IPS-NIHi7 (cell line): ENCODE results near the gene COL6A2.
"Not testable (repeated sequence)": the region's sequence is repeated elsewhere in the genome, so short reads cannot be mapped to it uniquely, and the experiment has no call there.

Experiments
- DNase-seq: peaks from one replicate; pipeline ENCODE4 v3.0.0; 2012; ENCODE audit warnings: mixed read lengths; ENCODE audit errors: extremely low spot score

Gene COL6A2

DNA sequence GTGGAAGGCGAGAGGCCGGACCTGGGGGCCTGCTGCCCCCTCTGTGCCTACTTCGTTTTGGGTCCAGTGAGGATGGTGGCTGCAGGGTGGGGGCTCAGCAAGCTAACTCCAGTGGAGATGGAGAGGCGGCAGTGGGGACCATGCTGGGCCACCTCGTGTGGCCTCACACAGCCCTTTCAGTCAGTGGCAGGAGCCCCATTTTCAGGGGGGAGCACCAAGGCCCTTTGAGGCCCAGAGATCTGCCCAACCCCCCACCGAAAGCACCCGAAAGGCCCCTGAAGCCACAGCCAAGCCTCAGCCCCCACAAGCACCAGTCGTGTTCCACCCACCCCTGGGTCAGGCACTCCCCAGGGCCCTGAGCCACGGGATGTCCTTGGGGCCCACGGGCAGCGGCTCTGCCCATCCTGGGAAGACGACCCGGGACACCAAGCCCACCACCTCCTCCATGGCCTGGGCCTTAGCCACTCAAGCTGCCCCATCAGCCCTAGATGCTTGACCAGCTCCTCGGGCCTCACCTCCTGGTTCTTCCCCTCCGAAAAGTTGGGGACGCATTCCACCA, 57.1 kb downstream of the COL6A2 start:
- no peak for DNase-seq

DNA sequence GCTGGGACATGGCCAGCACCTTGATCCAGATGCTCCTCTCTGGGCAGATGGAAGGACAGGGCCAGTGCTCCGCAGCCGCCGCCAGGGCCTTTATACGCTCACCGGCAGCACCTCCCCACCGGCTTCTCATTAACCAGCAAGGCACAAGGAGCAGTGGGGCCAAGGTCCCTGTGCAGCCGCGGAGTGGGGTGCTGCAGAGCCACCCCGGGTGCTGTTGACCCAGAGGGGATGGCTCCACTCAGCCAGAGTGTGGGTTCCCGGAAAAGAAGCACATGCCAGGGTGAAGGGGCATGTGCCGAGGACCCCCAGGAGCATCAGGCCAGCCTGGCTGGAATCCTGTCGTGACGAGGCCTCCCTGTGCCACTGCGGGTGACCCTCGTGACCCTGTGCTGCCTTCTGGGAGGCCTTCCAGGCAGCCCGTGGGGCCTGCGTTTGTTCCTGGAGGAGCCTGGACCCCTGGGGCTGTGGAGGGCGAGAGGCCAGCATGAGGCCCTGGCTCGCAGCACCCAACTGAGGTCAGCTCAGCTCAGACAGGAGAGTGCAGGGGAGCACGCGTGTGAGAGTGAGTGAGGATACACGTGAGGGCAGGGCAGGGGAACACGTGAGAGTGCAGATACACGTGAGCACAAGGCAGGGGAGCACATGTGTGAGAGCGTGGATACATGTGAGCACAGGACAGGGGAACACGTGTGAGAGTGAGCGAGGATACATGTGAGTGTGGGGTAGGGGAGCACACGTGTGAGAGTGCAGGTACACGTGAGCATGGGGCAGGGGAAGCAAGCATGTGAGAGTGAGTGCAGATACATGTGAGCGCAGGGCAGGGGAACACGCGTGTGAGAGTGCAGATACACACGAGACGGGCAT, 57.8 kb downstream of the COL6A2 start, which contains the start of gene FTCD:
Gene FTCD, minus strand, starts transcription at position 66 of the 864 bp plus-strand sequence. Its CDS starts 56 bp downstream, at position 10.
- no peak for DNase-seq

DNA sequence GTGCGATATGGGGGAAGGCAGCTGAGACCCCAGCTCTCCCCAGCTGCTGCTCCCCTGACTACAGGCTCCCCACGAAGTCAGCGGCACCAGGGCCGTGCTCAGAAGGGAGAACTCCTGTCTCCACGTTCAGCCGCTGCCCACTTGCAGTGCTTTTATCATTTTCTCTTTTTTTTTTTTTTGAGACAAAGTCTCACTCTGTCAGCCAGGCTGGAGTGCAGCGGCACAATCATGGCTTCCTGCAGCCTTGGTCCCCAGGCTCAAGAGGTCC, 58.4 kb downstream of the COL6A2 start:
- no peak for DNase-seq

DNA sequence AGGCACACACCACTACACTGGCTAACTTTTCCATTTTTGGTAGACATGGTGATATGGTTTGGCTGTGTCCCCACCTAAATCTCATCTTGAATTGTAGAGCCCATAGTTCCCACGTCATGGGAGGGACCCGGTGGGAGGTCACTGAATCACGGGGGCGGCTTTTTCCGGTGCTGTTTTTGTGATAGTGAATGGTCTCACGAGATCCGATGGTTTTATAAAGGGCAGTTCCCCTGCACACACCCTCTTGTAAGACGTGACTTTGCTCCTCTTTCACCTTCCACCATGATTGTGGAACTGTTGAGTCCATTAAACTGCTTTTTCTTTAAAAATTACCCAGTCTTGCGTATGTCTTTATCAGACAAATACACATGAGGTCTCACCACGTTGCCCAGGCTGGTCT, 58.8 kb downstream of the COL6A2 start:
- DNase-seq, result no peak

DNA sequence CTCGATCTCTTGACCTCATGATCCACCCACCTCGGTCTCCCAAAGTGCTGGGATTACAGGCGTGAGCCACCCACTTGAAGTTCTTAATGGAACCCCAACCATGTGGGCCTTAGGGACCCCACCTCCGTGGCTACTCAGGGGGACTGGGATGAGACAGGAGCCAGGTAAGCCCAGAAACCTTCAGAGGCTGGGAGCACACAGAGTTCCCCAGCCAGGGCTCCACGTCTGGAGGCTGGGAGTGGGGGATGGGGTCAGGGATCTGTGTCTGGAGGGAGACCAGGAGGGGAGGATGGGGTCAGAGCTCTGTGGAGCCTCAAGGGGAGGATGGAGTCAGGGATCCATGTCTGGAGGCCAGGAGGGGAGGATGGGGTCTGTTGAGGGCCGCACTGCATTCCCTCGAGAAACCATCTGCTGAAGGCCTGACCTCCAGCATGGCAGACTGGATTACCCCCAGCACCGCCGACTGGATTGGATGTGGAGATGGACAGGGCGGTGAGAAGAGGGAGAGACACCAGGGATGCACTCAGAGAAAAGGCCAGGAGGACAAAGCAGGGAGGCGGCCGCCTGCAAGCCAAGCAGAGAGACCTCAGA, 59.6 kb downstream of the COL6A2 start:
- DNase-seq, result no peak

DNA sequence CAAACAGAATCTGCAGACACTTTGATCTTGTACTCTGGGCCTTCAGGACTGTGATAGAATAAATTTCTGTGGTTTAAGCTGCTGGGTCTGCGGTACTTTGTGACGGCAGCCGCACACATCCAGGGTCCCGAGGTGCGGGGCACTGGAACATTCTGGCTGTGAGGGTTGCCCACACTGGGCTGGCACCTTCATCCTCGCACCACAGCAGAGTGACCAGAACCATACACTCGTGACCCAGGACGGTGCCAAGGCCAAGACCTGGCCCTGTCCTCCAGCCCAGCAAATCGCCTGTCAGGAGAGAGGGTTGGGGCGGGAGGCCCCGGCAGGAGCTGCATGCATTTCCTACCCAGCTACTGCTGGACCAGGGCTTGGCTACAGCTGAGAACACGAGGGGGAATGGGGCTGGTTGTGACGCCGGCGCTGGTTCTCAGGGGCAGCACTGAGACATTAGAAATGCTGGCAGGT, 60.1 kb downstream of the COL6A2 start:
- DNase-seq, result no peak

DNA sequence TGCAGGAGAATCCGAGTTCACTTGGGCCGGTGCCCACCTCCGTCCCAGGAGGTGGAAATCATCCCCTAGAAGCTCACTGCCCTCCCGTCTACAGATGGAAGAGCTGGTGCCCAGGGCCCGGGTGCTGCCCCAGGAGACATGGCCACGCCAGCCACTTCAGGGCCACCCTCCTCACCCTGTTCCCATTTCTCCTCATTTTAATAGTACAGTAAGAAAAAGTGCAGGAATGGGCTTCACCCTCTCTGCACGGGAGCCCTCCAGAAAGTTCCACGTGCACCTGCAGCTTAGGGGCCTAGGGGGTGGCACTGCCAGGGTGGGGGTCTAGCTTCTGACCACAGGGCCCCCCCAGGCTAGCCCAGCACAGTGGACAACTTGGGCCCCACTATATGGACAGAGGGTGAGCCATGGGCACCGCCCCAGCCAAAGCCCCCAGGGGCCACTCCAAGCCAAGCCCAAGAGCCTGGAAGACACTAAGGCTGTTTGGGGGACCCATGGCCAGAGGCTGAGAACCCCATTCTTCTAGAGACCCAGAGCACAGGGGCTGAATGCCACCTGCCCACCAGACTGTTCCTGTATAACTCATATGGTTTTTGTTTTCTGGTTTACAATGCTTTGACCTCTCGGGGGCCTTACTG, 60.9 kb downstream of the COL6A2 start:
- no peak for DNase-seq

DNA sequence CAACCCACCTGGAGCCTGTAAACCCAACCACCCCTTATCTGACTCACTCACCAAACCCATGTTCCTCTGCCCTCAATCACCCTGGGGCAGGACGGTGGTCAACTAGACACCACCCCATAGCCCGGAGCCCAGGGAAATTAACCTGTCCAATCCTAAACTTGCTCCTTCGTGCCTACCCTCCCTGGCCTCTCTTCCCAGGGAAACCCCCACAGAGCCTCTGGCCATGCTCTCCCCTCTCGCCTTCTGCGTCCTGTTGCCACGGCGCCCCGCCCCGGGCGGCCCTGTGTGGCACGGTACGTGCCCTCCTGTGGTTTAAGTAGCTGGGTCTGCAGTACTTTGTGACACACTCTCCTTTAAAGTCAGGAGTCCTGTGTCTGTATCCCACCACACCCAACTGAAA, 61.5 kb downstream of the COL6A2 start:
- no peak for DNase-seq

DNA sequence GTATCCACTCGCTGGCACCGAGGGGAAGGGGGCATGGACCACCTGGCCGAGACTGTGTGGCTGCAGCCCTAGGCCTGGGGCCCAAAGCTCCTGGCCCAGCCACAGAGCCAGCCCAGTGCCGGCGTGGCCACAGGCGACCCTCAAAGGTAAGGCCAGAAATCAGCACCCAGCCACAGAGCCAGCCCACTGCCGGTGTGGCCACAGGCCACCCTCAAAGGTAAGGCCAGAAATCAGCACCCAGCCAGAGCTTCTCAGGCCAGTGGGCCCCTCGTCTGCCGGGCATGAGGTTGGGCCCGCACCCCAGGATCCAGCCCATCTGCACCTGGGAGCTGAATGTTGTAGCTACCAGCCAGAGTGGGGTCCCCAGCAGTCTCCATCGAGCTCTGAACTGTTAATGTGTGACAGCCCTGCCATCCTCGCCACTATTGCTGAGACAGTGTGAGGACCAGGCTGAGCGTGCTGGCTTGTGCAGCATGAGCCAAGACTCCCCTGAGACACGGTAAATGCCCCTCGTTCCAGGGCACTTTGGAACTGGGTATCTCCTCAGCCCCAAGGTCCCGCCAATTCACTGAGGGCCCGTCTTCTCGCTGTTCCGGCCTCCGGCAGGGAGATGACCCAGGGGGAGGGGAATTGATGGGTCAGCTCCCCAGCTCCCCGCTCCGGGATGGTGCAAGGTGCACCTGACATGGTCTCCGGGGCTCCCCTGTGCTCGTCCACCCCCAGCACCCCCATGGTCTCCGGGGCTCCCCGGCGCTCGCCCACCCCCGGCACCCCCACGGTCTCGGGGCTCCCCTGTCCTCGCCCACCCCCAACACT, 62.1 kb downstream of the COL6A2 start:
- DNase-seq, result no peak

DNA sequence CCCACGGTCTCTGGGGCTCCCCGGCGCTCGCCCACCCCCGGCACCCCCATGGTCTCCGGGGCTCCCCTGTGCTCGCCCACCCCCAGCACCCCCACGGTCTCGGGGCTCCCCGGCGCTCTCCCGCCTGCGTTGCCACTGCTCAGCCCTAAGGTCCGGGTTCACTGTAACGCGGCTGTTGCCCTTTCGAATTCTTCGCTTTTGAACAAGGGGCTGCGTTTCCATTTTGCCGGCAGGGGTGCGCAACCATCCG, 62.7 kb downstream of the COL6A2 start:
- DNase-seq, result no peak

DNA sequence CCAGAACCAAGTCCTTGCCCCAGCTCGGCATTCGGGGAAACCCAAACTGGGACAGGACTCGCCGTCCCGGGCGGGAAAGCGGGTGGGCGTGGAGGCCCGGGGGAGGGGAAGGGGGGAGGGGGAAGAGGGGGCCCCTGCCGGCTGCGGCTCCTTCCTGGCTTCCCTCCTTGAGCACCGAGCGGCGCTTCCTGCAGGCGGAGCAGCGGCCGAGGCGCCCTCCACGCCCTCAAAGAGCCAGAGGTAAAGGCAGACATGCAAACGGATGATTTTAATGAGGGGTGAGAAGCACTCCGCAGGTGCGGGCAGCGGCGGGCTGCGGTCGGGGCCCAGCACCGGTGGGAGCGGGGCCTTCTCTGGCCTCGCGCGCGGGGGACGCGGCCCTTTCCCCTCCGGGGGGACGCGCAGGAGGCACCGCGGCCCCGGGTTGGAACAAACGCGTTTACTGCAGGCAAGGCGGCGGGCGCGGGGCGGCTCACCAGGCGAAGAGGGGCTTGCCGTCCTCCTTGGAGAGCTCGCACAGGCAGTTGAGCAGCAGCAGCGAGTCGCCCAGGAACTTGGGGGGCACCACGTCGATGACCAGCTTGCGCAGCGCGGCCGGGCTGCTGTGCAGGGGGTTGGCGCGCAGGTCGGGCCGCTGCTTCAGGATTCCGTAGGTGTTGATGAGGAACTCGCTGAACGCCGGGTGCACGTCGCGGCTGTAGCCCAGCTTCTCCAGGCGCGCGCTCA, 63.2 kb downstream of the COL6A2 start:
- DNase-seq, result no peak

DNA sequence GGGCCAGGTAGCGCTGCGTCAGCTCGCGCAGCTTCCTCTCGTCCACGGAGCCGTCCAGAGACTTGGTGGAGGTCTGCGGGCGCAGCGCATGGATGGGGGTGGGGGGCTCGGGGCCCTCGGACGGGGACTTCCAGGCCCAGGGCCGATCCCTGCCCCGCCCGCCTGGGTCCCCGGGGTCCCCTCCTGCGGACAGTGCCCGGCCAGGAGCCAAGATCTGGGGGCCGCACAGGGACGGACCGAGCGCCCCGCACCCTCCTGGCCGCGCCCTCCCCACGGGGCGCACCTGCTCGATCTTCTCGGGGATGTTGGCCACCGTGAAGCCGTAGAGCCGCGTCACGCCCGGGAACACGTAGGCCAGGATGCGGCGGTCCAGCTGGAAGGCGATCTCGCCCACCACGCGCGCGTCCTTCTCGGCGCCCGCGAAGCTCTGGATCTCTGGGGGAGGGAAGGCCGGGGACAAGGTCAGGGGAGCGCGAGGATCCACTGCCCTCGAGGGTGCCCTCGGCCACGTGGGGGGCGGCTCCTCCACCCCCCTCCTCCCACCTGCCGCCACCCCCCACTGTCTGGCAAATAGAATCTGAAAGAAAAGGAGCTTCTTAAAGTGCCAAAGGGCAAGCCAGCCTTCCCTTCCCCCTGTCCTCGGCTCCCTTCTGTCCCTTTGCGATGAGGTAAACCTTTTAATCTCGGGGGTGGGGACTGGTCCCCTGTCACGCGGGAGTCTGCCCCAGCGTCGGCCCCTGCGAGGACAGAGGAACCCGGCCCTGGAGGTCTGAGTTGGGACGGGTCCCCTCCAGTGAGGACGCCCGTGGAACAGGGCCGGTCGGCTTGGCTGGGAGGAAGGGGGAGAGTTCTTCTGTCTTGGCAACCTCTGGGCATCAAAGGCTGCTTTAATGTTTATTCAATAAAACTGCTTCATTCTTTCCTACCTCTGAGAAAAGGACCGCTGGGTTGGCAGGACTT, 64.0 kb downstream of the COL6A2 start:
- no peak for DNase-seq

DNA sequence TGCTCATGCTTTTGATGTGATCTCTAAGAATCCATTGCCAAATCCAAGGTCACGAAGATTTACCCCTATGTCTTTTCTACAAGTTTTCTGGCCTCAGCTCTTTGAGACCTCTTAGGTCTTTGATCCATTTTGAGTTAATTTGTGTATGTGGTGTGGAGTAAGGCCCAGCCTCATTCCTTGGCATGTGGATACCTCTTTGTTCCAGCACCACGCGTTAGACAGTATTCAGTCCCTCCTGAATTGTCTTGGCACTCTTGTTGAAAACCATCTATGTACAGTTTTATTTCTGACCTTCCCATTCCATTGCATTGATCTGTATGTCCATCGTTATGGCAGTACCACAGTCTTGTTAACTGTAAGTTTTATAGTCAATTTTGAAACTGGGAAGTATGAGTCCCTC, 65.5 kb downstream of the COL6A2 start:
- no peak for DNase-seq

DNA sequence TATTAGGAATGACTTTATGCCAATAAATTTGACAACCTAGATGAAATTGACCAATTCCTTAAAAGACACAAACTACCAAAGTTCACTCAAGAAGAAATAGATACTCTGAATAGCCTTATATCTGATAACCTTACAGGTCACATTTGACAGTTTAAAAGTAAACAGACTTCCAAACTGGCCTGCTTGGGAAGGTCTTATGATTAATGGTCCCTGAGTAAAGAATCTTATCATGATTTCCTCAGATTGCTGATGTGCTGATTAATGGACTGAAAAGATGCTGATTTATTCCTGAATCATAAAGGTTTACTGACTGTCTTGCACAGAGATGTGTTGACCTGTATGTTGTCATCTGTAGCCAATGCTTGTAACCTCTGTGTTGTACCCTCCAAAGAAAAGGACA, 67.2 kb downstream of the COL6A2 start:
- DNase-seq, result no peak

DNA sequence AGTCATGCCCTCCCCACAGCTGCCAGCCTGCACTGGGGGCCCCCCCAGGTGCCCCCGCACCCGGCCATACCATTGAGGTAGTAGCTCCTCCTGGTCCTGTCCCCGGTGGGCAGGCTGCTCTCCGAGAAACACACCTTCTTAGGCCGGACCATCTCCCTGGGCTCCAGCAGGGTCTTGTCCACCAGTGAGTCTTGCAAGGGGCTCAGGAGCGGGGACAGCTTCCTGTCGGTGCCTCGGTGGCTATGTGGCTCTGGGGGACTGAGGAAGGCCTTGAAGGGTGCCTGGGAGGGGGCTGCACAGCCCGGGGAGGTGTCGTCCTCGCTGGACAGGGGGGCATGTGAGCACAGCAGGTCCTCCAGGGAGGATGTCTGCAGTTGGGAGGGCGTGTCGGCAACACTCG, 70.3 kb downstream of the COL6A2 start:
- no peak for DNase-seq

DNA sequence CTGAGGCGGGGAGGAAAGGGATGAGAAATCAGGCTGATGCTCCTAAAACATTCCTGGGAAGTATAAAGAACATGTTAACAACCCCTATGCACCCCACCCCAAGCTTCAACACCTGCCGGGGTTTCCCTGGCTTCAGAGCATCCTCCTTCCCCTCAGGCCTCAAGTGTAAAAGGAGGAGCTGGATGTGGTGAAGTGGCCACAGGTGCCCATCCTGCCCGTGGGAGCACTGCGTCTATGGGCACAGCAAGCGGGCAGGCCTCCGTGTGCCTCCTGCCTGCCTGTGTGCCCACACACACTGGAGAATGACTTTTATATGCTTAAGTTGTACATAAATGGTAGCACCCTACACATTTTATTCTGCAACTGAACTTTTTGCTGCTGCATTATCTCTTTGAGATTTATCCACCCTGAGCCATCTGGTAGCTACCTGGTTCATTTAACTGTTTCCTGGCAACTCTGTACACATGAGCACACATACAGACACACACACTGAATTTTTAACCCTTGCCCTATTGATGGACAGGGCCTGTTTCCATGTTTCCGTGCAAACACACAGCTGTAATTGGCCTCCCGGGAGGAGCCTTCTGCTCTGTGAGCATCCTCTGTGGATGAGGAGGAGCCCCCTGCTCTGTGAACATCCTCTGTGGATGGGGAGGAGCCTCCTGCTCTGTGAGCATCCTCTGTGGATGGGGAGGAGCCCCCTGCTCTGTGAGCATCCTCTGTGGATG, 70.9 kb downstream of the COL6A2 start:
- DNase-seq, result no peak

DNA sequence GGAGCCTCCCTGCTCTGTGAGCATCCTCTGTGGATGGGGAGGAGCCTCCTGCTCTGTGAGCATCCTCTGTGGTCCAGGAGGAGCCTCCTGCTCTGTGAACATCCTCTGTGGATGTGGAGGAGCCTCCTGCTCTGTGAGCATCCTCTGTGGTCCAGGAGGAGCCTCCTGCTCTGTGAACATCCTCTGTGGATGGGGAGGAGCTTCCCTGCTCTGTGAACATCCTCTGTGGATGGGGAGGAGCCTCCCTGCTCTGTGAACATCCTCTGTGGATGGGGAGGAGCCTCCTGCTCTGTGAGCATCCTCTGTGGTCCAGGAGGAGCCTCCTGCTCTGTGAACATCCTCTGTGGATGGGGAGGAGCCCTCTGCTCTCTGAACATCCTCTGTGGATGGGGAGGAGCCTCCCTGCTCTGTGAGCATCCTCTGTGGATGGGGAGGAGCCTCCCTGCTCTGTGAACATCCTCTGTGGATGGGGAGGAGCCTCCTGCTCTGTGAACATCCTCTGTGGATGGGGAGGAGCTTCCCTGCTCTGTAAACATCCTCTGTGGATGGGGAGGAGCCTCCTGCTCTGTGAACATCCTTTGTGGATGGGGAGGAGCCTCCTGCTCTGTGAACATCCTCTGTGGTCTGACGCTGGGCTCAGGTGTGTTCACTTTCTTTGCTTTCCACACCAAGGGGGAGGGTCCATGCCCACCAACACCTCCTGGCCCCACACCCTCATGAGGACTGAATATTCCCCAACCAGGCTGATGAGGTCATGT, 72.7 kb downstream of the COL6A2 start:
- not testable (repeated sequence) for DNase-seq

DNA sequence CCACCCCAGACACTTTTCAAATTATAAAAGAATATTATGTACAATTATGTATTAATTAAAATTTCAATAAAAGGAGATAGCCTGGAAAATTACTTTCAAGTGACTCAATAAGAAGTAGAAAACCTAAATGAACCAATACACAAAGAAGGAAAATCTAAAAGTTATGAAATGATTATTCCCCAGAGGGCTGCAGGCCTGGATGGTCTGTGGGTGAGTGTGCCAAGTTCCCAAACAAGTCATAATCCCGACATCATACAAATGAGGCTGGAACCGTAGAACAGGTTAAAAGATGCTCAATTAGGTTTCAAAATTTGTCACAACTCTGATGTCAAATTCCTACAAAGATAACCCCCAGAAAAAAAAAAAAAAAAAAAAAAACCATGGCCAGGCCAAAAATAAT, 73.7 kb downstream of the COL6A2 start:
- no peak for DNase-seq
